ENCODE data around the gene NIPBL.

NIPBL gene

DNA sequence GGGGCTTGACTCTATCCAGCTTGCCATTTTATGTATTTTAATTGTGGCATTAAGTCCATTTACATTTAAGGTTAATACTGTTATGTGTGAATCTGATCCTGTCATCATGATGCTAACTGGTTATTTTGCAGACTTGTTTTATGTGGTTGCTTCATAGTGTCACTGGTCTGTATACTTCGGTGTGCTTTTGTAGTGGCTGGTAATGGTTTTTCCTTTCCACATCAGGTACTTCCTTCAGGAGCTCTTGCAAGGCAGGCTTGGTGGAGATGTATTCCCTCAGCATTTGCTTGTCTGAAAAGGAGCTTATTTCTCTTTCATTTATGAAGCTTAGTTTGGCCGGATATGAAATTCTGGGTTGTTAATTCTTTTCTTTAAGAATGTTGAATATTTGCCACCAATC is 226.7 kb downstream of the NIPBL start:
- DNase-seq (ENCODE audit: low spot score) (no peak), ATAC-seq (ENCODE audit: low read depth) (no peak)
- no peak overlapping the region for H3K27ac ChIP-seq (ENCODE audit: poor library complexity, severe bottlenecking)
- TF ChIP-seq, protein P1, sequence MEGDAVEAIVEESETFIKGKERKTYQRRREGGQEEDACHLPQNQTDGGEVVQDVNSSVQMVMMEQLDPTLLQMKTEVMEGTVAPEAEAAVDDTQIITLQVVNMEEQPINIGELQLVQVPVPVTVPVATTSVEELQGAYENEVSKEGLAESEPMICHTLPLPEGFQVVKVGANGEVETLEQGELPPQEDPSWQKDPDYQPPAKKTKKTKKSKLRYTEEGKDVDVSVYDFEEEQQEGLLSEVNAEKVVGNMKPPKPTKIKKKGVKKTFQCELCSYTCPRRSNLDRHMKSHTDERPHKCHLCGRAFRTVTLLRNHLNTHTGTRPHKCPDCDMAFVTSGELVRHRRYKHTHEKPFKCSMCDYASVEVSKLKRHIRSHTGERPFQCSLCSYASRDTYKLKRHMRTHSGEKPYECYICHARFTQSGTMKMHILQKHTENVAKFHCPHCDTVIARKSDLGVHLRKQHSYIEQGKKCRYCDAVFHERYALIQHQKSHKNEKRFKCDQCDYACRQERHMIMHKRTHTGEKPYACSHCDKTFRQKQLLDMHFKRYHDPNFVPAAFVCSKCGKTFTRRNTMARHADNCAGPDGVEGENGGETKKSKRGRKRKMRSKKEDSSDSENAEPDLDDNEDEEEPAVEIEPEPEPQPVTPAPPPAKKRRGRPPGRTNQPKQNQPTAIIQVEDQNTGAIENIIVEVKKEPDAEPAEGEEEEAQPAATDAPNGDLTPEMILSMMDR (IDR thresholded peaks at IDR 0.05; ENCODE audit: poor library complexity, severe bottlenecking), result no peak
- H3K4me1 ChIP-seq (ENCODE audit: insufficient read depth, poor library complexity, severe bottlenecking), result no peaks in the 10 kb centered on the region
- H3K9me3 ChIP-seq (ENCODE audit: severe bottlenecking), result no peaks in the 10 kb centered on the region
- H3K36me3 ChIP-seq (ENCODE audit: low read depth), result 0 out of 2 replicates have a peak, but pooled peaks cover 7% of the 10 kb centered on the region
- no peak overlapping the region for H3K4me3 ChIP-seq (ENCODE audit: severe bottlenecking)
- H3K27me3 ChIP-seq (ENCODE audit: insufficient read depth, poor library complexity, severe bottlenecking), result no peaks in the 10 kb centered on the region

DNA sequence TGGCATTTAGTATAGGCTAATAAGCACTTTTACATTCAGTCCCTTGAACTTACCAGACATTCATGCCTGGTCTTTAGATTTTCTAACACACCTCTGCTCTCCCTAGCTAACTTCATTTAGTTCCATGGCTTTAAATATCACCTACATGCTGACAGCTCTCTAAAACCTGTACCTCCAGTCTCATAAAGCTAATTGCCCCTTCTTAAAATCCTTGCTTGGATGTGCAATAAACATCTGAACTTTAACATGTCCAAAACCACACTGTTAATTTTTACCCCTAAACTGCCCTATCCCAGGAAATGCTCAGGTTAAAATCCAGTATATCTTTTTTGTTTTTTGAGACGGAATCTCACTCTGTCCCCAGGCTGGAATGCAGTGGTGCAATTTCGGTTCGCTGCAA is 232.8 kb downstream of the NIPBL start:
- no peak for ATAC-seq (ENCODE audit: low read depth)
- H3K9me3 ChIP-seq (ENCODE audit: severe bottlenecking), result no peaks in the 10 kb centered on the region
- peaks cover 27% of the 10 kb centered on the region for H3K36me3 ChIP-seq (ENCODE audit: low read depth)
- H3K27me3 ChIP-seq (ENCODE audit: insufficient read depth, poor library complexity, severe bottlenecking), result no peaks in the 10 kb centered on the region
- no peaks in the 10 kb centered on the region for H3K4me1 ChIP-seq (ENCODE audit: insufficient read depth, poor library complexity, severe bottlenecking)
- no peak overlapping the region for H3K27ac ChIP-seq (ENCODE audit: poor library complexity, severe bottlenecking)
- DNase-seq (ENCODE audit: low spot score), result no peak
- no peak overlapping the region for H3K4me3 ChIP-seq (ENCODE audit: severe bottlenecking)
- TF ChIP-seq, protein P1 (IDR thresholded peaks at IDR 0.05; ENCODE audit: poor library complexity, severe bottlenecking), result no peak

DNA sequence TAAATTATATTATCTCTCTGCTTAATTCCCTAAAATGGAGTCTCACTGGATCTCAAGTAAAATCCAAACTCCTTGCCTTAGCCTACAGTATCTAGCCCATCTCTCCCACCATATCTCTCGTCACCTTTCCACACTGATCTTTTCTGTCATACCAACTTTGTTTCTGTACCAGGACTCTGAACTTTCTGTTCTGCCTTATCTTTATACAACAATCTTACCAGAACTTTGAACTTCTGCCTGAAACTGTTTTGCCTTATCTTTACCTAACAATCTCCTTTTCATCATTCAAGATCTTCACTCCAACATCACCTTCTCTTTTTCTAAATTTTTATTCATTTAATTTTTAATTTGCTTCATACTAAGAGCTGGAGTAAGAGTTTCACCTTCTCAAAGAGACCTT is 233.6 kb downstream of the NIPBL start:
- TF ChIP-seq, protein P1 (IDR thresholded peaks at IDR 0.05; ENCODE audit: poor library complexity, severe bottlenecking), result no peak

DNA sequence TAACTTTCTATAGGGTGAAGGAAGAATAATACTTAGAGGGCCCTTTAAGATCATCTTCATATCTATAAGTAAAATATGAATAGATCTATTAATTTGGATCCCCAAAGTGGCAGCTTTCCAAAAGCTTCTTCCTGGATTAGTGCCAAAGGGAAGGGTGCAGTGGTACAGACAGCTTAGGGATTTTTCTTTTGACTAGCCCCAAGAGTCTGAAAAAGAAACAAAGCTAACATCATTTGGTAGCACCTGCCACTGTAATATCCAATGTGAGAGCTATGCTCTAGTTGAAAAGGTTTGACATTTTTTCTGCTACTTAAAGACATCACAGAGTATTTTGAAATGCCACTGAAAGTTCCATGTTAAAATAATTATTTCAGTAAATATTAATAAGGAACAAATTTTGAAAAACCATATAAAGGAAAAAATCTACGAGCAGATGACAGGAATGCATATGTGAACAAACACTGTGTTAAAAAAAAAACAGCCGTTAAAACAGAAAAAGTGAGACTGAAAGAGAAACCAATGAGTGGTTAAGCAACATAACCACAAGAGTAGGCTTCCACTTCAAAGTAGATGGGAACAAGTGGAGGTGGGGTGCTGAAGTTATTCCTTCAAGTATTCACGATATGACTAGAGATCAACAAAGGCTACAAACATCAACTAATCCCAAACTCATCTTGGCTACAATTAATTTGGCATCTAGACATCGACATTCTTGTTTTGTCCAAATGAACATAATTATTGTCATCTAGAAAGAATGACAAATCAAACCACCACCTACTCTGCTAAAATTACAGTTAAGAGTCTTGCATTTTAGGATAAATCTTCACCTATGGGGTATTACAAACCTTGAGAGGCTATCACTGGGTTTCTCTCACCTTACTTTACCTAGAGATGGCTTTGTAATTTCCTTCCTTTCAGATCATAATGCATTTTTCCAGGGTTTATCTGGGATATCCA is 235.1 kb downstream of the NIPBL start:
- peaks cover 28% of the 10 kb centered on the region for H3K36me3 ChIP-seq (ENCODE audit: low read depth)
- no peak overlapping the region for H3K27ac ChIP-seq (ENCODE audit: poor library complexity, severe bottlenecking)
- H3K27me3 ChIP-seq (ENCODE audit: insufficient read depth, poor library complexity, severe bottlenecking), result no peaks in the 10 kb centered on the region
- ATAC-seq (ENCODE audit: low read depth) (no peak), DNase-seq (ENCODE audit: low spot score) (no peak)
- H3K4me3 ChIP-seq (ENCODE audit: severe bottlenecking), result no peak overlapping the region
- TF ChIP-seq, protein P1 (IDR thresholded peaks at IDR 0.05; ENCODE audit: poor library complexity, severe bottlenecking), result no peak
- no peaks in the 10 kb centered on the region for H3K4me1 ChIP-seq (ENCODE audit: insufficient read depth, poor library complexity, severe bottlenecking)
- no peaks in the 10 kb centered on the region for H3K9me3 ChIP-seq (ENCODE audit: severe bottlenecking)

More for the DNA sequence above, 233.6 kb downstream of the NIPBL start:
- H3K4me3 ChIP-seq (ENCODE audit: severe bottlenecking), result no peak overlapping the region
- DNase-seq (ENCODE audit: low spot score), result no peak
- H3K27ac ChIP-seq (ENCODE audit: poor library complexity, severe bottlenecking), result no peak overlapping the region
- H3K4me1 ChIP-seq (ENCODE audit: insufficient read depth, poor library complexity, severe bottlenecking), result no peaks in the 10 kb centered on the region
- no peaks in the 10 kb centered on the region for H3K9me3 ChIP-seq (ENCODE audit: severe bottlenecking)
- peaks cover 35% of the 10 kb centered on the region for H3K36me3 ChIP-seq (ENCODE audit: low read depth)
- H3K27me3 ChIP-seq (ENCODE audit: insufficient read depth, poor library complexity, severe bottlenecking), result no peaks in the 10 kb centered on the region
- ATAC-seq (ENCODE audit: low read depth), result no peak
